ENCODE data around the gene IL10.

The IL10 gene

DNA sequence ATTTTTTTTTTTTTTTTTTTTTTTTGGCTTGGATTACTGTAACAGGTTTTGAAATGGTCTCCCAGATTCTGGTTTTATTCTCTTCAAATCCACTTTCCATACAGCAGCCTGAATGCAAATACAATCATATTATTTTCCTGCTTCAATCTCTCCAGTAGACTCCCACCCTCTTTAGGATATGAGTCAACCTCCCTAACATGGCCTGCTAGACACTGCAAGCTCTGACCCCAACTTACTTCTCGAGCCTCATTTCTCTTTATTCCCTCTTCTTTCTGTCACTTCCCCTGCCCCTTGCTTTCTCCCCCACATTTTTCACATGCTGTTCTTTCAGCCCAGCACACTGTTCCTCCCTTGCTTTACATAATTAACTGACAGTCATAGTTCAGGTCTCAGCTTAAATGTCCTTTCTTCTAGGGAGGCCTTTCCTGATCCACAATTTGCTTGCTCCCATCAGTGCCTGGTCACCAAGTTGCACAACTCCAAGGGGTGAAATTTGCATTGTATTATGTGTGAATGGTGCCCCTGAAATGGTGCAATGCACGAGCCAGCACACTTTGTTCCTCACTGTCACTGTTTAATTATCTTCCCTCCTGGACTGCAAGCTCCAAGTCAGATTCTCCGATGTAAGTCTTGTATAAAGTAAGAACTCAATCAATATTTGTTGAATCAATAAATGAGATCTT, 23.8 kb downstream of the IL10 start:
- H3K27ac ChIP-seq (replicated peaks), result no peak overlapping the region
- DNase-seq (ENCODE audit: low read depth in 1 of 2, low spot score in 1 of 2), result peak; percentile 29 to 78
- no peaks in the 10 kb centered on the region for H3K27me3 ChIP-seq (ENCODE audit: insufficient read depth, poor library complexity, severe bottlenecking)
- TF ChIP-seq, protein P1, sequence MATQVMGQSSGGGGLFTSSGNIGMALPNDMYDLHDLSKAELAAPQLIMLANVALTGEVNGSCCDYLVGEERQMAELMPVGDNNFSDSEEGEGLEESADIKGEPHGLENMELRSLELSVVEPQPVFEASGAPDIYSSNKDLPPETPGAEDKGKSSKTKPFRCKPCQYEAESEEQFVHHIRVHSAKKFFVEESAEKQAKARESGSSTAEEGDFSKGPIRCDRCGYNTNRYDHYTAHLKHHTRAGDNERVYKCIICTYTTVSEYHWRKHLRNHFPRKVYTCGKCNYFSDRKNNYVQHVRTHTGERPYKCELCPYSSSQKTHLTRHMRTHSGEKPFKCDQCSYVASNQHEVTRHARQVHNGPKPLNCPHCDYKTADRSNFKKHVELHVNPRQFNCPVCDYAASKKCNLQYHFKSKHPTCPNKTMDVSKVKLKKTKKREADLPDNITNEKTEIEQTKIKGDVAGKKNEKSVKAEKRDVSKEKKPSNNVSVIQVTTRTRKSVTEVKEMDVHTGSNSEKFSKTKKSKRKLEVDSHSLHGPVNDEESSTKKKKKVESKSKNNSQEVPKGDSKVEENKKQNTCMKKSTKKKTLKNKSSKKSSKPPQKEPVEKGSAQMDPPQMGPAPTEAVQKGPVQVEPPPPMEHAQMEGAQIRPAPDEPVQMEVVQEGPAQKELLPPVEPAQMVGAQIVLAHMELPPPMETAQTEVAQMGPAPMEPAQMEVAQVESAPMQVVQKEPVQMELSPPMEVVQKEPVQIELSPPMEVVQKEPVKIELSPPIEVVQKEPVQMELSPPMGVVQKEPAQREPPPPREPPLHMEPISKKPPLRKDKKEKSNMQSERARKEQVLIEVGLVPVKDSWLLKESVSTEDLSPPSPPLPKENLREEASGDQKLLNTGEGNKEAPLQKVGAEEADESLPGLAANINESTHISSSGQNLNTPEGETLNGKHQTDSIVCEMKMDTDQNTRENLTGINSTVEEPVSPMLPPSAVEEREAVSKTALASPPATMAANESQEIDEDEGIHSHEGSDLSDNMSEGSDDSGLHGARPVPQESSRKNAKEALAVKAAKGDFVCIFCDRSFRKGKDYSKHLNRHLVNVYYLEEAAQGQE (IDR thresholded peaks at IDR 0.05; ENCODE audit: insufficient replicate concordance, low read depth), result no peak
- TF ChIP-seq POLR2AphosphoS5 (IDR thresholded peaks at IDR 0.05; ENCODE audit: low read depth) (no peak), SPI1 (IDR thresholded peaks at IDR 0.05; ENCODE audit: borderline replicate concordance, low read depth) (no peak), GABPA (IDR thresholded peaks at IDR 0.05; ENCODE audit: low read depth) (no peak), CTCF (IDR thresholded peaks at IDR 0.05; ENCODE audit: insufficient read depth, low read length) (no peak)
- no peak overlapping the region for H3K4me3 ChIP-seq (replicated peaks; ENCODE audit: insufficient read depth, low read length)

DNA sequence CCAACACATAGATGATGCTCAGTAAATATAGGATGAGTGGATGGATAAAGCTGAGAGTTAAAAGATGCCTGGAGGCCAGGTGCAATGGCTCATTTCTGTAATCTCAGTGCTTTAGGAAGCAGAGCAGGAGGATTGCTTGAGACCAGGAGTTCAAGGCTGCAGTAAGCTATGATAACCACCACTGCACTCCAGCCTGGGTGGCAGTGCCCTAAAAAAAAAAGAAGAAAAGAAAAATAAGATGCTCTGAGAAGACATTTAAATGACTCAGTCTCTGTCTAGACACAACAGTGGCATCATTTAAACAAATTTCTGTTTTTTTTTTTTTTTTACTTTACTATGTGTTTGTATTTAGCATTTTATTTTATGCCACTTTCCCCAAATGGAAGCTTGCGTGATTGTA, 27.0 kb downstream of the IL10 start:
- no peak for DNase-seq (ENCODE audit: low read depth in 1 of 2, low spot score in 1 of 2)
- TF ChIP-seq SPI1 (IDR thresholded peaks at IDR 0.05; ENCODE audit: borderline replicate concordance, low read depth) (no peak), GABPA (IDR thresholded peaks at IDR 0.05; ENCODE audit: low read depth) (no peak), CTCF (IDR thresholded peaks at IDR 0.05; ENCODE audit: insufficient read depth, low read length) (no peak), POLR2AphosphoS5 (IDR thresholded peaks at IDR 0.05; ENCODE audit: low read depth) (no peak)
- TF ChIP-seq, protein P1 (IDR thresholded peaks at IDR 0.05; ENCODE audit: insufficient replicate concordance, low read depth), result no peak
- no peaks in the 10 kb centered on the region for H3K27me3 ChIP-seq (ENCODE audit: insufficient read depth, poor library complexity, severe bottlenecking)

DNA sequence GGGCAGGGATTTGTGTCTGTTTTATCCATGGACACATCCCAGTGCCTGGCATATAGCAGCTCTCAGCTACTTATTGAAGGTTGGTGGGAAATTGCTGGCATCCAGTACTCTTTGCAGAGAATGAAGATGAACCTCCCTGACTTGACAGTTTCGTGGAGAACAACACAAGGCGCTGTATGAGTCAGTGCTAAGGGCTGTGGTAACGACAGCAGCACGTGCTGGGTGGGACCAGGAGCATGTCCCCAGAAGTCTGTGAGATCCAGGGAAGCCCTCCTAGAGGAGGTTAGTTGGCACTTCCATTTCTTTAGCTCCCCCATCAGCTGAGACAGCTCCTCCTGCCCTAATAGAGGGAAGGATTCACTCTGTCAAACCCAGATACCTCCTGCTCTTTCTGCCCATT, 27.6 kb downstream of the IL10 start:
- TF ChIP-seq POLR2AphosphoS5 (IDR thresholded peaks at IDR 0.05; ENCODE audit: low read depth), result no peak
- TF ChIP-seq, protein P1 (IDR thresholded peaks at IDR 0.05; ENCODE audit: insufficient replicate concordance, low read depth), result no peak
- no peak for TF ChIP-seq SPI1 (IDR thresholded peaks at IDR 0.05; ENCODE audit: borderline replicate concordance, low read depth)
- no peak for TF ChIP-seq GABPA (IDR thresholded peaks at IDR 0.05; ENCODE audit: low read depth)
- TF ChIP-seq CTCF (IDR thresholded peaks at IDR 0.05; ENCODE audit: insufficient read depth, low read length), result no peak
- H3K4me3 ChIP-seq (replicated peaks; ENCODE audit: insufficient read depth, low read length), result no peak overlapping the region
- H3K27ac ChIP-seq (replicated peaks), result no peak overlapping the region
- no peak for DNase-seq (ENCODE audit: low read depth in 1 of 2, low spot score in 1 of 2)
- H3K27me3 ChIP-seq (ENCODE audit: insufficient read depth, poor library complexity, severe bottlenecking), result no peaks in the 10 kb centered on the region

More for the DNA sequence above, 27.0 kb downstream of the IL10 start:
- H3K27ac ChIP-seq (replicated peaks), result no peak overlapping the region
- no peak overlapping the region for H3K4me3 ChIP-seq (replicated peaks; ENCODE audit: insufficient read depth, low read length)

Data from HL-60 (cell line).